Measurements from ENCODE around the gene ITIH3. TPM values are rescaled to one million over a fixed set of nuclear protein-coding genes. Genes with fewer than 3 reads are reported as not detected.

Gene ITIH3
- total RNA-seq, 2 experiments from 2014 or later: not detected

GRCh38 chr3:52839268-52839575, 44.6 kb downstream of the ITIH3 start:
- Mint-ChIP-seq H3K27ac (peak overlapping the region; percentile 68), H3K27me3 (no peaks in the 10 kb centered on the region), H3K4me1 (peaks cover 45% of the 10 kb centered on the region), H3K9me3 (no peaks in the 10 kb centered on the region), H3K4me3 (no peak overlapping the region), H3K36me3 (ENCODE audit: low read depth) (peaks cover 16% of the 10 kb centered on the region)
- CTCF ChIA-PET: interaction anchor here (0.6 to 2.2 kb wide), 4 partner anchors 10 to 94 kb away, joined by 3 to 9 read pairs (median 6); no protein-coding TSS in a partner anchor
- DNase-seq: no peak
- POLR2A ChIA-PET: interaction anchor here (0.7 kb wide), 1 partner anchor 12 kb away, joined by 3 read pairs; no protein-coding TSS in a partner anchor

- no peaks in the 10 kb centered on the region for H3K9me3 Mint-ChIP-seq
- peaks cover 50% of the 10 kb centered on the region for H3K4me1 Mint-ChIP-seq
- DNase-seq: no peak
- peaks cover 18% of the 10 kb centered on the region for H3K36me3 Mint-ChIP-seq (ENCODE audit: low read depth)
- no peaks in the 10 kb centered on the region for H3K27me3 Mint-ChIP-seq
- no peak overlapping the region for H3K4me3 Mint-ChIP-seq
- CTCF ChIA-PET: interaction anchor here (0.6 kb wide), 1 partner anchor 95 kb away, joined by 3 read pairs; no protein-coding TSS in a partner anchor
- H3K27ac Mint-ChIP-seq: no peak overlapping the region
- POLR2A ChIA-PET: no interaction called here
These were observed 45.4 kb downstream of the ITIH3 start for GRCh38 chr3:52839892-52840545.

- ChIA-PET CTCF (interaction anchor here (1.0 kb wide), 1 partner anchor 9 kb away, joined by 3 read pairs; no protein-coding TSS in a partner anchor), POLR2A (no interaction called here)
- DNase-seq: no peak
- no peaks in the 10 kb centered on the region for H3K9me3 Mint-ChIP-seq
- no peak overlapping the region for H3K27ac Mint-ChIP-seq
- H3K36me3 Mint-ChIP-seq (ENCODE audit: low read depth): peaks cover 16% of the 10 kb centered on the region
- no peak overlapping the region for H3K4me3 Mint-ChIP-seq
- H3K4me1 Mint-ChIP-seq: peaks cover 51% of the 10 kb centered on the region
- no peaks in the 10 kb centered on the region for H3K27me3 Mint-ChIP-seq
These were observed 46.8 kb downstream of the ITIH3 start for GRCh38 chr3:52841211-52841980.

GRCh38 chr3:52841981-52842340, 47.4 kb downstream of the ITIH3 start:
- H3K4me1 Mint-ChIP-seq: peaks cover 49% of the 10 kb centered on the region
- H3K27me3 Mint-ChIP-seq: no peaks in the 10 kb centered on the region
- peaks cover 14% of the 10 kb centered on the region for H3K36me3 Mint-ChIP-seq (ENCODE audit: low read depth)
- H3K9me3 Mint-ChIP-seq: no peaks in the 10 kb centered on the region
- DNase-seq: no peak
- H3K27ac Mint-ChIP-seq: no peak overlapping the region
- H3K4me3 Mint-ChIP-seq: no peak overlapping the region
- POLR2A ChIA-PET: no interaction called here
- CTCF ChIA-PET: interaction anchor here (0.6 to 1.0 kb wide), 2 partner anchors 9 to 164 kb away, joined by 3 read pairs; no protein-coding TSS in a partner anchor

- no peak for DNase-seq
- peaks cover 14% of the 10 kb centered on the region for H3K36me3 Mint-ChIP-seq (ENCODE audit: low read depth)
- no peak overlapping the region for H3K4me3 Mint-ChIP-seq
- H3K9me3 Mint-ChIP-seq: no peaks in the 10 kb centered on the region
- CTCF ChIA-PET: interaction anchor here (0.6 kb wide), 1 partner anchor 164 kb away, joined by 3 read pairs; no protein-coding TSS in a partner anchor
- no peak overlapping the region for H3K27ac Mint-ChIP-seq
- peaks cover 45% of the 10 kb centered on the region for H3K4me1 Mint-ChIP-seq
- POLR2A ChIA-PET: no interaction called here
- H3K27me3 Mint-ChIP-seq: no peaks in the 10 kb centered on the region
These were observed 47.8 kb downstream of the ITIH3 start for GRCh38 chr3:52842424-52842823.

GRCh38 chr3:52843108-52843865, 48.7 kb downstream of the ITIH3 start:
- POLR2A ChIA-PET: no interaction called here
- DNase-seq: no peak
- no peaks in the 10 kb centered on the region for H3K27me3 Mint-ChIP-seq
- no peak overlapping the region for H3K27ac Mint-ChIP-seq
- CTCF ChIA-PET: no interaction called here
- peaks cover 9% of the 10 kb centered on the region for H3K36me3 Mint-ChIP-seq (ENCODE audit: low read depth)
- no peak overlapping the region for H3K4me3 Mint-ChIP-seq
- H3K4me1 Mint-ChIP-seq: peaks cover 36% of the 10 kb centered on the region
- H3K9me3 Mint-ChIP-seq: no peaks in the 10 kb centered on the region

- ChIA-PET CTCF (no interaction called here), POLR2A (no interaction called here)
- Mint-ChIP-seq H3K27me3 (no peaks in the 10 kb centered on the region), H3K4me1 (peaks cover 30% of the 10 kb centered on the region), H3K9me3 (no peaks in the 10 kb centered on the region), H3K4me3 (no peak overlapping the region), H3K36me3 (ENCODE audit: low read depth) (peaks cover 9% of the 10 kb centered on the region), H3K27ac (no peak overlapping the region)
- no peak for DNase-seq
These were observed 49.3 kb downstream of the ITIH3 start for GRCh38 chr3:52843881-52844280.

GRCh38 chr3:52844290-52844975, 49.8 kb downstream of the ITIH3 start:
- no peaks in the 10 kb centered on the region for H3K9me3 Mint-ChIP-seq
- peaks cover 25% of the 10 kb centered on the region for H3K4me1 Mint-ChIP-seq
- ChIA-PET POLR2A (no interaction called here), CTCF (interaction anchor here (1.2 kb wide), 1 partner anchor 46 kb away, joined by 3 read pairs; no protein-coding TSS in a partner anchor)
- H3K36me3 Mint-ChIP-seq (ENCODE audit: low read depth): peaks cover 9% of the 10 kb centered on the region
- H3K4me3 Mint-ChIP-seq: no peak overlapping the region
- no peaks in the 10 kb centered on the region for H3K27me3 Mint-ChIP-seq
- no peak for DNase-seq
- H3K27ac Mint-ChIP-seq: peak overlapping the region; percentile 21

GRCh38 chr3:52845157-52845556, 50.6 kb downstream of the ITIH3 start:
- Mint-ChIP-seq H3K4me3 (no peak overlapping the region), H3K9me3 (no peaks in the 10 kb centered on the region), H3K27ac (peak overlapping the region; percentile 38), H3K4me1 (peaks cover 18% of the 10 kb centered on the region), H3K36me3 (ENCODE audit: low read depth) (peaks cover 8% of the 10 kb centered on the region), H3K27me3 (no peaks in the 10 kb centered on the region)
- POLR2A ChIA-PET: no interaction called here
- DNase-seq: no peak
- CTCF ChIA-PET: interaction anchor here (1.0 to 1.2 kb wide), 4 partner anchors 11 to 668 kb away, joined by 3 read pairs; no protein-coding TSS in a partner anchor

- Mint-ChIP-seq H3K27me3 (no peaks in the 10 kb centered on the region), H3K27ac (peak overlapping the region; percentile 38), H3K36me3 (ENCODE audit: low read depth) (peaks cover 6% of the 10 kb centered on the region), H3K4me3 (no peak overlapping the region), H3K4me1 (peaks cover 18% of the 10 kb centered on the region), H3K9me3 (no peaks in the 10 kb centered on the region)
- ChIA-PET CTCF (interaction anchor here (0.6 to 1.2 kb wide), 5 partner anchors 11 to 668 kb away, joined by 3 read pairs; no protein-coding TSS in a partner anchor), POLR2A (no interaction called here)
- DNase-seq: no peak
These were observed 51.3 kb downstream of the ITIH3 start for GRCh38 chr3:52845691-52846431.

GRCh38 chr3:52846432-52846965, 51.9 kb downstream of the ITIH3 start:
- Mint-ChIP-seq H3K4me1 (peaks cover 18% of the 10 kb centered on the region), H3K9me3 (no peaks in the 10 kb centered on the region), H3K36me3 (ENCODE audit: low read depth) (peaks cover 7% of the 10 kb centered on the region), H3K27ac (no peak overlapping the region), H3K27me3 (no peaks in the 10 kb centered on the region), H3K4me3 (no peak overlapping the region)
- ChIA-PET POLR2A (no interaction called here), CTCF (interaction anchor here (1.1 kb wide), 1 partner anchor 10 kb away, joined by 3 read pairs; no protein-coding TSS in a partner anchor)
- no peak for DNase-seq

- Mint-ChIP-seq H3K27ac (no peak overlapping the region), H3K4me3 (no peak overlapping the region), H3K9me3 (no peaks in the 10 kb centered on the region), H3K4me1 (peaks cover 18% of the 10 kb centered on the region), H3K36me3 (ENCODE audit: low read depth) (peaks cover 14% of the 10 kb centered on the region), H3K27me3 (no peaks in the 10 kb centered on the region)
- ChIA-PET CTCF (no interaction called here), POLR2A (no interaction called here)
- DNase-seq: no peak
These were observed 52.6 kb downstream of the ITIH3 start for GRCh38 chr3:52847241-52847640.

Data from activated CD4-positive, alpha-beta T cell treated with anti-CD3 and anti-CD28 coated beads, Interleukin-2, amount 10 ng/mL, durations not matched to agents 7 days and 5 days (primary cell).